PFSK-1 (cell line): ENCODE data around the gene SPATA6L.

Experiments
- POLR2AphosphoS5 ChIP-seq: IDR thresholded peaks from 2 replicates; pipeline ENCODE4 v1.6.1; 2012; ENCODE audit warnings: low read depth, mild to moderate bottlenecking, control low read depth, low read length, moderate library complexity
- REST ChIP-seq, 2 experiments: IDR thresholded peaks; 2 replicates each; pipeline versions ENCODE4 v1.6.1 to v1.8.0; 2011 to 2012; ENCODE audit warnings: low read depth in 2 of 2, low read length in 2 of 2, control low read depth in 1 of 2, inconsistent platforms in 1 of 2, mild to moderate bottlenecking in 1 of 2, moderate library complexity in 1 of 2; ENCODE audit not compliant: insufficient read depth in 1 of 2
- TAF1 ChIP-seq: IDR thresholded peaks from 2 replicates; pipeline ENCODE4 v1.6.1; 2012; ENCODE audit warnings: low read length, control low read depth, borderline replicate concordance; ENCODE audit not compliant: insufficient read depth

- TF ChIP-seq POLR2AphosphoS5 (no peak), TAF1 (no peak), REST (IDR thresholded peaks at IDR 0.05; ENCODE audit: insufficient read depth in 1 of 2, low read depth in 2 of 2, low read length in 2 of 2) (no peak)
These were observed 48.5 kb downstream of the SPATA6L start for GRCh38 chr9:4617752-4618151.
